ENCODE measurements around the gene AZI2.

- TF ChIP-seq GATA3 (IDR thresholded peaks at IDR 0.05; ENCODE audit: low read depth, low read length), result no peak
- TF ChIP-seq GATA2 (IDR thresholded peaks at IDR 0.05; ENCODE audit: low read depth, low read length), result no peak
Measured at GRCh38 chr3:28345690-28346089, 2.9 kb downstream of the AZI2 start.
